Activated T-helper 17 cell treated with anti-CD3 and anti-CD28 coated beads, Interleukin-2, amount 50 U/mL, for 72 hours (primary cell): ENCODE measurements around the gene B3GNT2. TPM values are rescaled to one million over a fixed set of nuclear protein-coding genes. Genes with fewer than 3 reads are reported as not detected.
A peak's percentile ranks its signal among the peaks of the same experiment; 100 is the strongest.
"Not testable (repeated sequence)": the region's sequence is repeated elsewhere in the genome, so short reads cannot be mapped to it uniquely, and the experiment has no call there.

Experiments used
- ATAC-seq: fragments of 150-1000 bp; cut with Tn5 transposase; replicated peaks from 2 replicates; pipeline ENCODE4 v1.10.0; 2021; ENCODE audit warnings: mild to moderate bottlenecking, moderate library complexity
- H3K27ac Mint-ChIP-seq: one replicate; pipeline ENCODE4 v1.8.0; 2022; ENCODE audit warnings: mixed read lengths
- H3K27me3 Mint-ChIP-seq: one replicate; pipeline ENCODE4 v1.8.0; 2022; ENCODE audit warnings: mixed read lengths
- H3K36me3 Mint-ChIP-seq: one replicate; pipeline ENCODE4 v1.8.0; 2022; ENCODE audit warnings: low read depth, mild to moderate bottlenecking, mixed read lengths
- H3K4me1 Mint-ChIP-seq: one replicate; pipeline ENCODE4 v1.8.0; 2022; ENCODE audit warnings: mixed read lengths
- H3K4me3 Mint-ChIP-seq: one replicate; pipeline ENCODE4 v1.8.0; 2022; ENCODE audit warnings: mild to moderate bottlenecking, mixed read lengths
- H3K9me3 Mint-ChIP-seq: one replicate; pipeline ENCODE4 v1.8.0; 2022; ENCODE audit warnings: mixed read lengths
- total RNA-seq, 2 donors: library from RNA; stranded (reverse); gene quantifications; one replicate each; pipeline ENCODE4 v1.2.3, GENCODE V29; 2022

B3GNT2 gene
- total RNA-seq, 2 donors from 2014 or later: 15.0 to 20.1 TPM

- no peaks in the 10 kb centered on the region for H3K36me3 Mint-ChIP-seq
- H3K4me1 Mint-ChIP-seq: peaks cover 5% of the 10 kb centered on the region
- ATAC-seq: no peak
- H3K27me3 Mint-ChIP-seq: peaks cover 5% of the 10 kb centered on the region
- H3K27ac Mint-ChIP-seq: no peak overlapping the region
- no peak overlapping the region for H3K4me3 Mint-ChIP-seq
- H3K9me3 Mint-ChIP-seq: no peaks in the 10 kb centered on the region
These were observed 68.3 kb downstream of the B3GNT2 start for GRCh38 chr2:62264186-62264585.

GRCh38 chr2:62265106-62265505, 69.2 kb downstream of the B3GNT2 start:
- H3K36me3 Mint-ChIP-seq: no peaks in the 10 kb centered on the region
- peaks cover 5% of the 10 kb centered on the region for H3K27me3 Mint-ChIP-seq
- peaks cover 5% of the 10 kb centered on the region for H3K4me1 Mint-ChIP-seq
- no peak overlapping the region for H3K4me3 Mint-ChIP-seq
- no peak for ATAC-seq
- H3K9me3 Mint-ChIP-seq: no peaks in the 10 kb centered on the region
- H3K27ac Mint-ChIP-seq: no peak overlapping the region

- ATAC-seq: no peak
- no peaks in the 10 kb centered on the region for H3K9me3 Mint-ChIP-seq
- no peak overlapping the region for H3K4me3 Mint-ChIP-seq
- no peaks in the 10 kb centered on the region for H3K36me3 Mint-ChIP-seq
- peaks cover 5% of the 10 kb centered on the region for H3K4me1 Mint-ChIP-seq
- peaks cover 5% of the 10 kb centered on the region for H3K27me3 Mint-ChIP-seq
- no peak overlapping the region for H3K27ac Mint-ChIP-seq
These were observed 70.6 kb downstream of the B3GNT2 start for GRCh38 chr2:62266433-62267038.

- Mint-ChIP-seq H3K4me1 (peaks cover 5% of the 10 kb centered on the region), H3K27me3 (peaks cover 5% of the 10 kb centered on the region), H3K36me3 (no peaks in the 10 kb centered on the region), H3K4me3 (no peak overlapping the region), H3K9me3 (no peaks in the 10 kb centered on the region), H3K27ac (no peak overlapping the region)
- no peak for ATAC-seq
These were observed 71.8 kb downstream of the B3GNT2 start for GRCh38 chr2:62267696-62268095.

DNA sequence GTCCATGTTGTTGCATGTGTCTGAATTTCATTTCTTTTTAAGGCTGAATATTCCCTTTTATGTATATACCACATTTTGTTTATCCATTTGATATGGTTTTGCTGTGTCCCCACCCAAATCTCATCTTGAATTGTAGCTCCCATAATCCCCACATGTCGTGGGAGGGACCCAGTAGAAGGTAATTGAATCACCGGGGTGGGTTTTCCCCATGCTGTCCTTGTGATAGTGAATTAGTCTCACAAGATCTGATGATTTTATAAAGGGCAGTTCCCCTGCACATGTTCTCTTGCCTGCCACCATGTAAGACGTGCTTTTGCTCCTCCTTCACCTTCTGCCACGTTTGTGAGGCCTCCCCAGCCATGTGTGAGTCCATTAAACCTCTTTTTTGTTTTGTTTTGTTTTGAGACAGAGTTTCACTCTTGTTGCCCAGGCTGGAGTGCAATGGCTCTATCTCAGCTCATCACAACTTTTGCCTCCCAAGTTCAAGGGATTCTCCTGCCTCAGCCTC, 72.8 kb downstream of the B3GNT2 start:
- H3K4me3 Mint-ChIP-seq, H3K4me1 Mint-ChIP-seq, H3K36me3 Mint-ChIP-seq, H3K9me3 Mint-ChIP-seq, H3K27me3 Mint-ChIP-seq, H3K27ac Mint-ChIP-seq: not testable (repeated sequence)
- peak; percentile 21 for ATAC-seq

DNA sequence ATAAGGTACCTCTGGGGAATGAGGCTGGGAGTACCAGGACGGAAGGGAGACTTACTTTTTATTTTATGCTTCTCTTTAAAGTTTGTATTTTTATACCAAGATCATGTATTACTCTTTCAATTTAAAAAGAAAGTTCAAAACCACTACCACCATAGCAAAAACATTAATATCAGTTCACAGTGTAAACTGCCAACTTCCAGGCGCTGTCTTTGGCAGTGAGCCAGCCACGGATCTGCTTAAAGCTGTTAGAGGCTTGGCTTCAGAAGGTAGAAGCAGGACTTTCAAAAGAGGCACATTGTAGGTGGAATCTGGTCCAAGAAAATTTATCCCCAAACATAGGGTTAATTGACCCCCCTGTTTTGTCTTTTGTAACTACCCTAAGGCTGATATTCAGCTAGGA, 74.8 kb downstream of the B3GNT2 start:
- Mint-ChIP-seq H3K4me1 (peaks cover 5% of the 10 kb centered on the region), H3K9me3 (no peaks in the 10 kb centered on the region), H3K27ac (no peak overlapping the region), H3K36me3 (no peaks in the 10 kb centered on the region), H3K27me3 (peaks cover 5% of the 10 kb centered on the region), H3K4me3 (no peak overlapping the region)
- ATAC-seq: no peak
